ENCODE results near the gene TMEM37. TPM values are rescaled to one million over a fixed set of nuclear protein-coding genes. Genes with fewer than 3 reads are reported as not detected.

Gene TMEM37
- total and polyA plus RNA-seq, 8 donors: 15.3 to 31.2 (median 28.0) TPM

DNA sequence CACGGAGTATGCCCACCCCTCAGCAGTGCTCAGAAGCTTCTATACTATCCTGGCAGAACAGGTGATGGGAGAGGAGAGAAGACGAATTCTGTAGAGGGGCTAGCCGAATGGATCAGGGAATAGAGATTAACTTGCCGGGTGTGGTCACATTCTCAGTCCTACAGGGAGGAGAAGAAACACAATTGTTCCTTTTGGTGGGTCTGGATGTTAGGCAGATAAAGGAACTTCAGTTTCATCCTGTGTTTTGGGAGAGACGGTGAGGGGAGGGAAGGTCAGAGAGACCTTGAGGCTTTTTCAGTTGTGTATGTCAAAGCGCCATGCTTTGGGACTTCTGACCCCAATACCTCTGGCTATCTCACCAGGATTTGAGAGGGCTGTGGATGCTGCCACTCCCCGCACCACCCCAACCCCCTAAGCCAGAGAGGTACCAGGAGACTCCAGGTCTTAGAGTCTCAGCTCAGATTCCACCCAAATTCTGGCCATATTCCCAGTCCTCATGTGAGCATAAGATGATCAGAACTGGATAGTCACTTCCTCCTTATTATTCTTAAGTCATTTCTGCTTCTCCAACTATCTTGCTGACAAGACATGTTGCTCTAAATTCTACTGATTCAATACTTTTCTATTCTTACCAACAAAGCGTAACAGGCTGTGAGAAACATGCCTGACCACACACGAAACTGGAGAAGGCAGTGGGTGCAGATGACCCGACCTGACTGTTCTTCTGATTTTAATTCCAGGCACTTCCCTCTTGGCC, 2.3 kb upstream of the TMEM37 start:
- DNase-seq (no peak), ATAC-seq (no peak)
- H3K9me3 ChIP-seq: no peaks in the 10 kb centered on the region
- no peak overlapping the region for H3K4me3 ChIP-seq
- TF ChIP-seq, protein P1, sequence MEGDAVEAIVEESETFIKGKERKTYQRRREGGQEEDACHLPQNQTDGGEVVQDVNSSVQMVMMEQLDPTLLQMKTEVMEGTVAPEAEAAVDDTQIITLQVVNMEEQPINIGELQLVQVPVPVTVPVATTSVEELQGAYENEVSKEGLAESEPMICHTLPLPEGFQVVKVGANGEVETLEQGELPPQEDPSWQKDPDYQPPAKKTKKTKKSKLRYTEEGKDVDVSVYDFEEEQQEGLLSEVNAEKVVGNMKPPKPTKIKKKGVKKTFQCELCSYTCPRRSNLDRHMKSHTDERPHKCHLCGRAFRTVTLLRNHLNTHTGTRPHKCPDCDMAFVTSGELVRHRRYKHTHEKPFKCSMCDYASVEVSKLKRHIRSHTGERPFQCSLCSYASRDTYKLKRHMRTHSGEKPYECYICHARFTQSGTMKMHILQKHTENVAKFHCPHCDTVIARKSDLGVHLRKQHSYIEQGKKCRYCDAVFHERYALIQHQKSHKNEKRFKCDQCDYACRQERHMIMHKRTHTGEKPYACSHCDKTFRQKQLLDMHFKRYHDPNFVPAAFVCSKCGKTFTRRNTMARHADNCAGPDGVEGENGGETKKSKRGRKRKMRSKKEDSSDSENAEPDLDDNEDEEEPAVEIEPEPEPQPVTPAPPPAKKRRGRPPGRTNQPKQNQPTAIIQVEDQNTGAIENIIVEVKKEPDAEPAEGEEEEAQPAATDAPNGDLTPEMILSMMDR (IDR thresholded peaks at IDR 0.05): no peak
- intact Hi-C loops (cut with DNase I): no loop called here
- peaks cover 0 to 50% of the 10 kb centered on the region in 2 donors for H3K27me3 ChIP-seq
- peaks cover 38 to 85% of the 10 kb centered on the region in 2 donors for H3K4me1 ChIP-seq
- peak overlapping the region in 1 of 2 donors; percentile 77 for H3K27ac ChIP-seq
- no peaks in the 10 kb centered on the region for H3K36me3 ChIP-seq

DNA sequence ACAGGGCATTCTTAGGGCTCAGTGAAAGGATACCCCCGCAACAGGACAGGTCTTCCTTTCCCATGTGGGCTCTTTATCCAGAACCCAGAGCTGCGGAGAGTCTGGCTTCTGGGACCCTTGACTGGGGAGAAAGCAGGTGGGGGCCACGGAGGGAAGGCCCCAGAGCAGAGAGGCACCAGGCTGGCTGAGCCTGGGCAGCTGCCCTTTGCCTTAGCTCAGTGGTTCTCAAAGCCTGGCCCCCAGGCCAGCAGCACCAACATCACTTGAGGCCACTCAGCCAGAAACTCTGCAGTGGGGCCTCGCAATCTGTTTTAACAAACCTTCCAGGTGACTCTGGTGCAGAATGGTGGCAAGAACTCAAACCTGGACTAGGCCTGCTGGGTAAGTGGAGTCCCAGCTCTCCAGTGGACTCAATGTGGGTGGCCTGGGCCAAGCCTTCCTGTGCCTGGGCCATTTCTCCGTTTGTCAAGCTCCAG, 1.6 kb upstream of the TMEM37 start:
- Histone ChIP-seq H3K27me3 (peaks cover 0 to 50% of the 10 kb centered on the region in 2 donors), H3K36me3 (no peaks in the 10 kb centered on the region), H3K9me3 (no peaks in the 10 kb centered on the region), H3K27ac (peak overlapping the region in 1 of 2 donors; percentile 77), H3K4me3 (no peak overlapping the region), H3K4me1 (peaks cover 39 to 86% of the 10 kb centered on the region in 2 donors)
- TF ChIP-seq, protein P1 (IDR thresholded peaks at IDR 0.05): no peak
- no peak for DNase-seq
- no peak for ATAC-seq
- intact Hi-C loops (cut with DNase I): no loop called here

DNA sequence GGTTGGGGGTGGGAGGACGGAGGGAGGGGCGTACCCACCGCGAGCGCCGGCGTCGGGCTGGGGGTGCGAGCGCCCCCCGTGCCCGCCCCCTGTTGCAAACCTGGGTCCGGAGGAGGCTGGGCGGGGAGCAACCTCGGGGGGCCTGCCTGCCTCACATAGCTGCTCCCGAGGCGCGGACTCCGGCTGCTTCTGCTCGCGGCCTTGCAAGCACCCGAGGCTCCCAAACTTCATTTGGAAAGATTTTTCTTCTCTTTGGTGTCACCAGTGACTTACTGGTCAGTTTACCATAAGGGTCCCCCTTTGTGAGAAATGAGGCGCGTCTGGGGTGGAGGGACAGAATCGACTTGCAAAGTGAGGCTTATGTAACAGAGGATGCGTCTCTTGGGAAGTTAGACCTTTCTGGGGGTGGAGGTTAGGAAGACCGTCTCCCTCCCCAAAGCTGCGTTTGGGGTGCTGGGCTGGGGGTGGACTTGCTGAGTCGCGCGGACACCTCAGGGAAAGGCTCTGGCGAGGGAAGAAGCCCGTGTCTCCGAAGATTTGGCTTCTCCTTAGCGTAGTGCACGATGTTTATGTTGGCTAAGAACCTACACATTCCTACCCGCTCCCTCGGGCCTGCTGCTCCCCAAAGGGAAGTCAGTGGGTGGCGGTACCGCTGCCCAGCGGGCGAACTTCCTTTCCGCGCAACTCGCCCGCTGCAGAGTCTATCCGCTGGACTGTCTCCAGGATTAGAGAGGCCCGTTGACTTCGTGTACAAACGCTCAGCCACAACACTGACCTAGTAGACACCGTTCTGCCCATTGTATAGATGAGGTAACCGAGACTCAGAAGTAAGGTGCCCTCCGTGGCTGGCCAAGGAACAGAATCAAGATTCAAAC, 559 bp downstream of the TMEM37 start:
- DNase-seq (peak in 3 of 4 donors; percentile 27 to 84 (median 70)), ATAC-seq (peak; percentile 37)
- H3K4me3 ChIP-seq: peak overlapping the region; percentile 57 to 61
- no peaks in the 10 kb centered on the region for H3K36me3 ChIP-seq
- peak overlapping the region; percentile 73 to 77 for H3K27ac ChIP-seq
- TF ChIP-seq, protein P1 (IDR thresholded peaks at IDR 0.05): no peak
- peaks cover 32 to 82% of the 10 kb centered on the region in 2 donors for H3K4me1 ChIP-seq
- H3K9me3 ChIP-seq: no peaks in the 10 kb centered on the region
- intact Hi-C loops (cut with DNase I): no loop called here
- peaks cover 0 to 41% of the 10 kb centered on the region in 2 donors for H3K27me3 ChIP-seq

DNA sequence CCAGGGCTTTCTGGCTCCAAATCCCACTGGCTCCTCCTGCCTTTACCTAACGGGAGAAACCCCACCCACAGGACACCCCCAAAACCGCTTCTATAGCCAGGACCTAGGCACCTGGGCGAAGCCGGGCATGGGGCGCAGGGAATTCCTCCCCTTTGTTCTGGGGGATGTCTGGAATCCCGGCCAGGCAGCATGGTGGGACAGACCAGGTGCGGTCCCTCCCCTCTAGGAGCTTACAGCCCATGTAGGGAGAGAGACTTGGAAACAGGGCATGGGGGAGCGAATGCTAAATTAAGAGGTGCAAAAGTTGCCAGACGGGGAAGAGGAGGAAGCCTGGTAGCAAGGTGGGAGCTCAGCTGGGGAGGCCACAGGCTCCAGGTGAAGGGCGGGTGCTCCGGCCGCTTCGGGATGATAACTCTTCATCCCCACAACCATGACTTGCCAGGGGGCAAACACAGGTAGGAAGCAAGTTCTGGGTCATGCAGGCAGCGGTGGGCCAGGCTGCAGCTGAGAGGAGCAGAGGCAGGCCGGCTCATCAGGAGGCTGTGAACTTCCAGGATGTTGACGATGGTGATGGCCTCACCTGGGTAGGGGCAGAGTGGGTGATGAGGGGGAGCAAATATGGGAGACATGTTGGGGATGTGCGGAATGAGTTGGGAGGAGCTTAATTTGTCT, 1.3 kb downstream of the TMEM37 start:
- intact Hi-C loops (cut with DNase I): no loop called here
- Histone ChIP-seq H3K27ac (peak overlapping the region; percentile 73 to 77), H3K27me3 (peaks cover 0 to 39% of the 10 kb centered on the region in 2 donors), H3K4me1 (peaks cover 29 to 74% of the 10 kb centered on the region in 2 donors), H3K4me3 (peak overlapping the region; percentile 57 to 61), H3K36me3 (no peaks in the 10 kb centered on the region), H3K9me3 (no peaks in the 10 kb centered on the region)
- DNase-seq (no peak), ATAC-seq (no peak)
- TF ChIP-seq, protein P1 (IDR thresholded peaks at IDR 0.05): no peak
